Measurements from ENCODE around the gene CLSTN2.

CLSTN2 gene

DNA sequence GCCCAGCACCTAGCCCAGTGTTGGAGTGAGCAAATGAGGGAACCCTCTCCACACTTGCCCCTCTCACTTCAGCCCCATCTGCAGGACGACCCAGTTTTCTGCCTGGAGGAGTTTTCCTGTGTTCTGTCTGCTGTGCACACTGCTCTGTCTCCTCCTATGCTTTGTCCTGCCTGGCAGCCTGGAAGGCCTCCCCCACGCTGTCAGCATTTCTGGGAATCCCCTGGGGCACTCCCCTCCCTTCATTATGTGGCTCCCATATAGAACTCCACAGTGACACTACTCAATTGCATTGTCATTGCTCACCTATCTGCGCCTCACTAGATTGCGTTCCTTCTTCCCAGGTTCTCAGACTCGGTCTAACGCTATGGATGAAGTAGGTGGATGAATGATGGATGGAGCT, 13.9 kb downstream of the CLSTN2 start:
- ChIA-PET CTCF (interaction anchor here (1.3 to 1.6 kb wide), 3 partner anchors 9 to 15 kb away, joined by 3 to 7 read pairs (median 5); no protein-coding TSS in a partner anchor), POLR2A (no interaction called here)
- TF ChIP-seq, protein P1, sequence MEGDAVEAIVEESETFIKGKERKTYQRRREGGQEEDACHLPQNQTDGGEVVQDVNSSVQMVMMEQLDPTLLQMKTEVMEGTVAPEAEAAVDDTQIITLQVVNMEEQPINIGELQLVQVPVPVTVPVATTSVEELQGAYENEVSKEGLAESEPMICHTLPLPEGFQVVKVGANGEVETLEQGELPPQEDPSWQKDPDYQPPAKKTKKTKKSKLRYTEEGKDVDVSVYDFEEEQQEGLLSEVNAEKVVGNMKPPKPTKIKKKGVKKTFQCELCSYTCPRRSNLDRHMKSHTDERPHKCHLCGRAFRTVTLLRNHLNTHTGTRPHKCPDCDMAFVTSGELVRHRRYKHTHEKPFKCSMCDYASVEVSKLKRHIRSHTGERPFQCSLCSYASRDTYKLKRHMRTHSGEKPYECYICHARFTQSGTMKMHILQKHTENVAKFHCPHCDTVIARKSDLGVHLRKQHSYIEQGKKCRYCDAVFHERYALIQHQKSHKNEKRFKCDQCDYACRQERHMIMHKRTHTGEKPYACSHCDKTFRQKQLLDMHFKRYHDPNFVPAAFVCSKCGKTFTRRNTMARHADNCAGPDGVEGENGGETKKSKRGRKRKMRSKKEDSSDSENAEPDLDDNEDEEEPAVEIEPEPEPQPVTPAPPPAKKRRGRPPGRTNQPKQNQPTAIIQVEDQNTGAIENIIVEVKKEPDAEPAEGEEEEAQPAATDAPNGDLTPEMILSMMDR (IDR thresholded peaks at IDR 0.05; ENCODE audit: control extremely low read depth, extremely low read depth, low read depth, missing control alignments) = no peak
- no peak for DNase-seq (ENCODE audit: extremely low spot score)

DNA sequence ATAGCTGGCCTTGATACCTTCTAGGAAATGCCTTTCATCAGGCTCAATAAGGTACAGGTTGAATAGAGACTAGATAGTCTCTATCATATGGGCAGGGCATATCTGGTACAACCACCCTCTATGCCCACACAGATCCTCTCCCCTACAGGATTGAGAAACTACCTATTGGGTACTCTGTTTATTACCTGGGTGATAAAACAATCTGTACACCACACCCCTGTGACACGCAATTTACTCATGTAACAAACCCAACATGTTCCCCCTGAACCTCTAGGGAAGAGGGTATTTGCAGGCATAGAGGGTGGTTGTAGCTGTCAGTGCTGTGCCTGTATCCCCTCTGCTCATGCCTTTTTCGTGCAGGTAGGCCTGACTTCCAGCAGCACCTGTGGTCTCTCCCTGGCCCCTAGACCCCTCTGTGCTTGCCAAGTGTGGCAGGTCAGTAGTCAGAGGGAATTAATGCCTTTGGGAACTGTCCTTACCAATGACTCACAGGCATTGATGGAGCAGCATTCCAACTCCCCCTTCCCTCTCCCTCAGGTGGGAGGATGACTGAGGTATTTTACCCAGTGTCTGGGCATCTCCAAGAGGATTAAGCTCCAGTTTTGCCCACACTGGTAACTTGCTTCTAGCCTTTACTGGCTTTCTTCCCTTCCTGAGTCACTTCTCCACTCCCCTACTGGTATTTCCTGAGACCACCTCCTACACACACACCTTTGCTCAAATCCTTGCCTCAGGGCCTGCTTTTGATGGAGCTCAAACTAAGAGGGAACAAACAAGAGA, 18.3 kb downstream of the CLSTN2 start:
- POLR2A ChIA-PET = no interaction called here
- DNase-seq (ENCODE audit: extremely low spot score) = no peak
- TF ChIP-seq, protein P1 (IDR thresholded peaks at IDR 0.05; ENCODE audit: control extremely low read depth, extremely low read depth, low read depth, missing control alignments) = no peak
- CTCF ChIA-PET = interaction anchor here (1.3 to 2.0 kb wide), 2 partner anchors 9 to 15 kb away, joined by 3 to 8 read pairs; no protein-coding TSS in a partner anchor

DNA sequence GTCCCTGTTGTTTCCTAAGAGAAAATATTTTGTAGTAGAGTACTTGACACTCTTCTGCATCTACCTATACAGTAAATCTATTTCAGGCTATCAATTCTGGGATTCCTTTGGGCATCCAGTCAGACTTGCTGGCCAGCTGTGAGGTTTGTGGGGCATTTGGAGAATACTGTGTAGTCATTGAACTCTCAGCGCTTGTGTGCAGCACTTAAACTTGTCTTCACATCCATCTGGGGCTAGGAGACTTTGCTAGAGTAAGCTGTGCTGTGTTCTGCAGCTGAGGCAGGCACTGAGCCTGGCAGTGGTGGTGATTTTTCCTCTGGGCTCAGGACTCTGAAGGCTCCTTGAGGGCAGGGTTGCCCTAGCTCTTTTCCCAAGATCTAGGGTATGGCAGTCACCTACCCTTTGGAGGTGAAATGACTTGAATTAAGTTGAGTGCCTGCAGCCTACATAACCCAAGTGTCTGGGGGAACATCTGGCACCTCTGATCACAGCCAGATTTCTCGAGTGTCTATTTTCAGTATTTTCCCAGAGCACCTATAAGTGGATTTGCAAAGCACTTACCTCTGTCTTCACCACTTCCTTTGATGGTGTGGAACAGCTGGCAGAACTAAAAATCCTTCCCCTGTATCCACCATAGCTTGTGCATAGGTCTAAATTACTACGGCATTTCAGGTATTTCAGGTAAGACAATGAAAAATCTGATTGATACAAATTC, 19.3 kb downstream of the CLSTN2 start:
- TF ChIP-seq, protein P1 (IDR thresholded peaks at IDR 0.05; ENCODE audit: control extremely low read depth, extremely low read depth, low read depth, missing control alignments) = no peak
- no peak for DNase-seq (ENCODE audit: extremely low spot score)
- CTCF ChIA-PET = interaction anchor here (1.3 kb wide), 1 partner anchor 17 kb away, joined by 3 read pairs; no protein-coding TSS in a partner anchor
- POLR2A ChIA-PET = no interaction called here

DNA sequence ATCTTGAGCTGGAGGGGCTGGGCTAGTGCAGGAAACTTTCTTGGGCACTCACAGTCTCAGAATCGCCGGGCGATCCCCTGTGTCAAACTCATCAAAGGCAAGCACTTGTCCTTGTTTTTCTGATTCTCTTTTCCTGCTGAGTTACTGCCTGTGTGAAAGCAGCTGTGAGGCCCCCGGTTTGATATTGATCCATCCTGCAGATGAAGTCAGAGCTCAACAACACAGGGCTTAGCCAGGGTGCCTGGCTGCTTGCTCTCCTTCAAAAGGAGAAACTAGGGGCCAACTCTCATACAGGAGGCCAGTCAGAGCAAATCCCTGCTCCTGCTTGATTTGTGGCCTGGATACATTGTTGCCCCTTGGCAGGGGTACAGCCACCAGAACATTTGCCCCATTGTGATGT, 22.9 kb downstream of the CLSTN2 start:
- CTCF ChIA-PET = interaction anchor here (1.1 kb wide), 1 partner anchor 8 kb away, joined by 5 read pairs; no protein-coding TSS in a partner anchor
- POLR2A ChIA-PET = no interaction called here
- TF ChIP-seq, protein P1 (IDR thresholded peaks at IDR 0.05; ENCODE audit: control extremely low read depth, extremely low read depth, low read depth, missing control alignments) = no peak
- no peak for DNase-seq (ENCODE audit: extremely low spot score)

DNA sequence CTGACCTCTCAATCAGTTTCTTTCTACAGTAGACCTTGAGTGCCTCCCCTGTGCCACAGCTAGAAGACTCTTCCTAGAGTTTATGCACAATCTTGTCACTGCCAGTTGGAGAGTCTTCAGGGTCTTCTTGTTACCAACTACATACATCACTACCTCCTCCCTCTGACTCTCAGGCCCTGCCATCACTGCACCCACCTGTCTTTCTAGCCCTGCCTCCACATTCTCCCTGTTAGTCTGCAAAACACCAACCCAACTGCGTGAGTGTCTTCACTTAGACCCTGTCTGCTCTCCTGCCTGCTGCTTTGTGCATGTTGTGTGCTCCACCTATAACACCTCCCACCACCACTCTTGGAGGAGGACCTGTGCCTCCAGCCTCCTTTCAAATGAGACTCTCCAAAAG, 34.4 kb downstream of the CLSTN2 start:
- no peak for DNase-seq (ENCODE audit: extremely low spot score)
- ChIA-PET POLR2A (no interaction called here), CTCF (no interaction called here)
- TF ChIP-seq, protein P1 (IDR thresholded peaks at IDR 0.05; ENCODE audit: control extremely low read depth, extremely low read depth, low read depth, missing control alignments) = no peak

DNA sequence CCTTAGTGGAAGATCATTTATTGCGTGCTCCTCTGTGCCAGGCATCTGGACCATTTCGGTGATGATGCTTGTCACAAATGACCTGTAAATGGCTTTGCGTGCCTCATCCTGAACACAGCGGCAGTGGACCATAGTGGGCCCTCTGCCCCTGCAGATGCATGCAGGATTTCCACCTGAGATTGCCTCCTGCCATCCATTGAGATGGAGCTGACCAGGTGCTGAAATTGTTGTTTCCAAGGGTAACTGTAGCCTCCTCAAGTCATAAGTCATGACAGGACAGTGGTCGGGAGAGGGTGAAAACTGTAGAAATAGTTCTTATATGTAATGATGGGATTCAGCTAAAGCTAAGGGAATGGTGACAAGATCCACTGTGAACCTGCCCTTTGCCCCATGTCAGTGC, 35.5 kb downstream of the CLSTN2 start:
- ChIA-PET CTCF (interaction anchor here (1.0 to 1.1 kb wide), 2 partner anchors 9 to 16 kb away, joined by 3 read pairs; no protein-coding TSS in a partner anchor), POLR2A (no interaction called here)
- DNase-seq (ENCODE audit: extremely low spot score) = no peak
- TF ChIP-seq, protein P1 (IDR thresholded peaks at IDR 0.05; ENCODE audit: control extremely low read depth, extremely low read depth, low read depth, missing control alignments) = no peak
